ENCODE results near the gene PCNT.

PCNT gene

DNA sequence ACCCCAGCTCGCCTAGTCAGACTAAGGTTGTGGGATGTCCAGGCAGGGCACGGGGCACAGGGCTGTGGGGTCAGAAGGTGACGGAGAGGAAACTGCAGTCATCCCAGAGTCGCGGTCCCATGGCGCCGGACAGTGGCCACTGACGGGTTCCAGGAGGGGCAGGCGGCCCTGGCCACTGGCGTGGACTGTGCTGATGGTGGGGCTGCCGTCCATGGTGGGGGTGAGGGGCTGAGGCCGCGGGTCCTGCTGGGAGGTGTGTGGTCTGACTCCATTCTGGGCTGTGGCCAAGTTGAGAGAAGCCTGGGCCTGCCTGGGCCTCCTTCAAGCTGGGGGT lies 32.0 kb downstream of the PCNT start:
- Mint-ChIP-seq H3K36me3 (peaks cover 80% of the 10 kb centered on the region), H3K4me1 (peaks cover 6% of the 10 kb centered on the region), H3K4me3 (no peak overlapping the region), H3K9me3 (no peaks in the 10 kb centered on the region), H3K27ac (no peak overlapping the region)
- DNase-seq (ENCODE audit: low spot score in 2 of 2): no peak
- ATAC-seq: no peak

DNA sequence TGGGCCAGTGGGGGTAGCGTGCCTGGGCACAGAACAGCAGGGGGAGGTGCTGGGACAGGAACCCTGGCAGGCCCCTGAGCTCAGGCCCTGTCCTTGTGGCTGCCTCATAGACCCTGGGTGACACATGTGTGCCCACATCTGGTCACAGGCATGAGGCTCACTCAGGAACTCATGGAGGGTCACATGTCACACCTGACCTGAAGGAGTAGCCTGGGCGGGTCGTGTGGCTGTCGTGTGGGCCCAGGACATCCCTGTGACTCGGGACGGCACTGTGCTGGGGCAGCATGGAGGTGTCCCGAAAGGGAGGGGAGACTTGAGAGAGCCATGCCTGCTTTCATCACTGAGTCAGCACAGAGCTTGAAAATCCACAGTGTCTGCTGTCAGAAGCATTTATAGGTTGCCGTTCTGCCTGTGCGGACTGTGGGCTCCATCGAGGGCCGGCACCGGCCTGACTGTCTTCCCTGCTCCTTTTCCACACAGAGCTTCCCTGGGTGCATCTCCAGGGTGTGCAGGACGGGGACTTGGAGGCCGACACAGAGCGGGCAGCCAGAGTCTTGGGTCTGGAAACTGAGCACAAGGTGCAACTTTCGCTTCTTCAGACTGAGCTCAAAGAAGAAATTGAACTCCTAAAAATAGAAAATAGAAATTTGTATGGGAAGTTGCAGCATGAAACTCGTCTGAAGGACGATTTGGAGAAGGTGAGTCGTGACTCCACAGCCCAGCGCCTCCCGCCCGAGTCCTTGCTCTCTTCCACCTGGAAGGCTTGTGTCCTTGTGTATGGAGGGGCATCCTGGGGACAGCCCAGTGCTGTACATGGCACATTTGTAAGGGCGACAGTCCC lies 32.8 kb downstream of the PCNT start:
- peak; percentile 4 for ATAC-seq
- H3K4me3 Mint-ChIP-seq: no peak overlapping the region
- DNase-seq (ENCODE audit: low spot score in 2 of 2): no peak
- peak overlapping the region; percentile 29 for H3K27ac Mint-ChIP-seq
- peaks cover 8% of the 10 kb centered on the region for H3K4me1 Mint-ChIP-seq
- no peaks in the 10 kb centered on the region for H3K9me3 Mint-ChIP-seq
- H3K36me3 Mint-ChIP-seq: peaks cover 80% of the 10 kb centered on the region

DNA sequence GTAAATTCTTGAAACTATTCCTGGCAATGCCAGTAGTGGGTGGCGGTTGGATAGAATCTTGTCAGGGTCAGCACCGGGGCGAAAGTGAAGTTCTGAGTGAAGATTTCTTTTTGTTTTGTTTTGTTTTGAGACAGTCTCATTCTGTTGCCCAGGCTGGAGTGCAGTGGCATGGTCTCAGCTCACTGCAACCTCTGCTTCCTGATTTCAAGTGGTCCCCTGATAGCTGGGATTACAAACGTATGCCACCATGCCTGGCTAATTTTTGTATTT lies 33.3 kb downstream of the PCNT start:
- peaks cover 81% of the 10 kb centered on the region for H3K36me3 Mint-ChIP-seq

DNA sequence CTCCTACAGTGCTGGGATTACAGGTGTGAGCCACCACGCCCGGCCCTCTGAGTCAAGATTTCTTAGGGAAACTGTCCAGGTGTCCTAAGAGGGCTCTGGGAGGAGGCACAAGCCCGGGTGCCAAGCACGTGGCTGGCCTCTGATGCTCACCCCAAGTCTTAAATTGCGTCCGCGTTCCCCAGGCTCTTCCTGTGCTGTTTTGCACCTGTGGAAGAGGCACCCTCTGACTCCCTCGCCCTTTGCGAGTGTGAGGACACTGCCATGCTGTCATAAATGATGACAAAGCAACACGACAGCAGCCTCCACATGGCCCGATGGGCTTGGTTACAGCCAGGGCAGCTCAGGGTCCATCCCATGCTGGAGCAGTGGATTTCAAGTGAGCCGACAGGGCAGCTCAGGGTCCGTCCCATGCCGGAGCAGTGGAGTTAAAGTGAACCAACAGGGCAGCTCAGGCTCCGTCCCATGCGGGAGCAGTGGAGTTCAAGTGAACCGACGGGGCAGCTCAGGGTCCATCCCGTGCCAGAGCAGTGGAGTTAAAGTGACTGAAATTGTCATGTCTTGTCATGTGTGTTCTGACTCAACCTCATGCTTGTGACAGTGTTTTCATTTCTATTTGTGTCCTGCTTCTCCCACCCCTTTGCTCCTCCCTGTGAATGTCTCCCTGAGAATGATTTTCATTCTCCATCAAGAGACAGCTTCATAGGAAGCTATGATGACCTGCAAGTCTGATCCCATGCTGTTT lies 33.9 kb downstream of the PCNT start:
- no peak for ATAC-seq
- Mint-ChIP-seq H3K4me1 (peaks cover 16% of the 10 kb centered on the region), H3K27ac (no peak overlapping the region), H3K4me3 (no peak overlapping the region), H3K9me3 (no peaks in the 10 kb centered on the region), H3K36me3 (peaks cover 84% of the 10 kb centered on the region)
- DNase-seq (ENCODE audit: low spot score in 2 of 2): no peak

More for the DNA sequence above, 33.3 kb downstream of the PCNT start:
- no peak for ATAC-seq
- H3K27ac Mint-ChIP-seq: no peak overlapping the region
- H3K9me3 Mint-ChIP-seq: no peaks in the 10 kb centered on the region
- H3K4me3 Mint-ChIP-seq: no peak overlapping the region
- no peak for DNase-seq (ENCODE audit: low spot score in 2 of 2)
- peaks cover 14% of the 10 kb centered on the region for H3K4me1 Mint-ChIP-seq

DNA sequence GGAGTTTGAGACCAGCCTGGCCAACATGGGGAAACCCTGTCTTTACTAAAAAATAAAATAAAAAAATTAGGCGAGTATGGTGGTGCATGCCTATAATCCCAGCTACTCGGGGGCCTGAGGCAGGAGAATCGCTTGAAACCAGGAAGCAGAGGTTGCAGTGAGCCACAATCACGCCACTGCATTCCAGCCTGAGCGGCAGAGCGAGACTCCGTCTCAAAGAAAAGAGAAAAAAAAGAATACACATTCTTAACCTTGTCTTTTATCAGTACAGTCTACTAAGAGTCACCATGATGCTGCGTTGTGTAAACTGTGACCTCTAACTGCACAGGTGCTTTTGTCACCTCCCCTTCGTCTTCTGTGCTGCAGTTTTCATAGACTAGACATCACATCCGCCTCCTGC lies 37.2 kb downstream of the PCNT start:
- peaks cover 10% of the 10 kb centered on the region for H3K4me1 Mint-ChIP-seq
- H3K4me3 Mint-ChIP-seq: no peak overlapping the region
- no peaks in the 10 kb centered on the region for H3K9me3 Mint-ChIP-seq
- ATAC-seq: no peak
- DNase-seq (ENCODE audit: low spot score in 2 of 2): no peak
- peaks cover 88% of the 10 kb centered on the region for H3K36me3 Mint-ChIP-seq
- no peak overlapping the region for H3K27ac Mint-ChIP-seq

DNA sequence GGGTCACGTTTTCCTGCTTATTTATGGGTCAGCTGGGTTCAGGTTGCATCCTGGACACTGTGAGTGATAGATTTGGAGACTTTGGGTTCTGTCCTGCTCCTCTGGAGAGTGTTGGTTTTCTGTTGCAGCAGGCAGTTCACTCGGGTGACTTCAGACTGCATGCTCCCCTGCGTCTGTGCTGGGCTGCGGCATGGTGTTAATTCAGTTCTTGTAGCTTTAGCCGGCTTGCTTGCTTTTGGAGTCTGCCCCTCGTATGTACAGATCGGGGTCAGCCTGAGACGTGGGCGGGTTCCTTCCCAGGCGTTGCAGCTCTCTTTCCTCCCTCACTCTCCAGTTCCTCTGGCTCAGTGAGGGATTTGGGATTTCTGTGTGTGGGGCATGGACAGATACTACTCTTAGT lies 38.0 kb downstream of the PCNT start:
- ATAC-seq: no peak
- Mint-ChIP-seq H3K36me3 (peaks cover 88% of the 10 kb centered on the region), H3K4me1 (peaks cover 10% of the 10 kb centered on the region), H3K27ac (no peak overlapping the region), H3K9me3 (no peaks in the 10 kb centered on the region), H3K4me3 (no peak overlapping the region)
- no peak for DNase-seq (ENCODE audit: low spot score in 2 of 2)

DNA sequence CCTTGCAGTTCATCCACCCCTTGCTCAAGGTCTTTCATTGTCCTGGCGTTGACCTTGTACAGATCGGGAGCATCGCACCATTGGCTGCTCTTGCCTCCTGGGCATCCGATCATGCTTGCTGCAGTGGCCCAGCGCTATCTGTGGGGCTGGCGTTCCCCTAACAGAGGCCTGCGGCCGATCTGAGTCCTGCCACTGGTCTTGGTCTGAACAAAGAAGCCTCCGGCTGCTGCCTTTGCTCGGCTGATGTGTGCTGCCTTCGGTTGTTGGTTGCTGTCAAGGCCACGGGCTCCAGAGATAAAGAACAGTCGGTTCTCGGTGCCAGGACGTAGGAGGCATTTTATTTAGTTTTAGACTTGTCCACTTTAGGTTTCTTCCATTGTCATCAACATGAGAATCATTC lies 39.0 kb downstream of the PCNT start:
- DNase-seq (ENCODE audit: low spot score in 2 of 2) (no peak), ATAC-seq (no peak)
- H3K4me3 Mint-ChIP-seq: no peak overlapping the region
- no peaks in the 10 kb centered on the region for H3K9me3 Mint-ChIP-seq
- H3K36me3 Mint-ChIP-seq: peaks cover 87% of the 10 kb centered on the region
- peaks cover 10% of the 10 kb centered on the region for H3K4me1 Mint-ChIP-seq
- H3K27ac Mint-ChIP-seq: no peak overlapping the region

DNA sequence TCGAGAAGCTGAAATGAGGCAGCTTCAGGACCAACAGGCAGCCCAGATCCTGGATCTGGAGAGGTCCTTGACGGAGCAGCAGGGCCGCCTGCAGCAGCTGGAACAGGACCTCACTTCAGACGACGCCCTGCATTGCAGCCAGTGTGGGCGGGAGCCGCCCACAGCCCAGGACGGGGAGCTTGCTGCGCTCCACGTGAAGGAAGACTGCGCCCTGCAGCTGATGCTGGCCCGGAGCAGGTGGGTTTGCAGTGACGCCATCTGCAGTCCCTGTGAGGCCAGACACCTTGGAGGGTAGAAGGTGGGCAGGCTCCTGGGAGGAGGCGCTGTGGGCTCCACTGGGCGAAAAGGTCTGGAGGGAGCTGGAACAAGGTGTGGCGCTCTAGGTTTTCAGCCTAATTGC lies 39.7 kb downstream of the PCNT start:
- Mint-ChIP-seq H3K4me3 (no peak overlapping the region), H3K9me3 (no peaks in the 10 kb centered on the region), H3K4me1 (peaks cover 17% of the 10 kb centered on the region), H3K36me3 (peaks cover 86% of the 10 kb centered on the region), H3K27ac (no peak overlapping the region)
- no peak for ATAC-seq
- no peak for DNase-seq (ENCODE audit: low spot score in 2 of 2)

DNA sequence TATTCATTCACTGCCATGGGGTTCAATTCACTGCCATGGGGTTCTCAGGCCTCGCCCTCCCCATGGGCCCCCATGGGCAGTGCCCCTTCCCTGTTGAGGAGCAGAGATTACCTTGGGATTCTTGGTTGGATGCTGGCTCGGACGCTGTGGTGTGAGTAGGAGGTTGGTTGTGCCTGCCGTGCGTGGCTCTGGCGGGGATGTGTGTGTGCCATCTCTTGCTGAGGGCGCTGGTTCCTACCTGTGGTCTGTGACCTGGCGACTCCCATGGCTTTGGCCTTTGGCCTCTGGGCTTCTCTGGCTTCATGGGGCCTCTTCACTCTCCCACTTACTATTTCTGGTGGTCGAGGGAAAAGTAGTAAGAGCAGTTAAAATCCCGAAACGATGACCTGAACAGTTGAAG lies 42.1 kb downstream of the PCNT start:
- Mint-ChIP-seq H3K27ac (no peak overlapping the region), H3K4me1 (peaks cover 28% of the 10 kb centered on the region), H3K4me3 (no peak overlapping the region), H3K36me3 (peaks cover 79% of the 10 kb centered on the region), H3K9me3 (no peaks in the 10 kb centered on the region)
- DNase-seq (ENCODE audit: low spot score in 2 of 2) (no peak), ATAC-seq (no peak)

DNA sequence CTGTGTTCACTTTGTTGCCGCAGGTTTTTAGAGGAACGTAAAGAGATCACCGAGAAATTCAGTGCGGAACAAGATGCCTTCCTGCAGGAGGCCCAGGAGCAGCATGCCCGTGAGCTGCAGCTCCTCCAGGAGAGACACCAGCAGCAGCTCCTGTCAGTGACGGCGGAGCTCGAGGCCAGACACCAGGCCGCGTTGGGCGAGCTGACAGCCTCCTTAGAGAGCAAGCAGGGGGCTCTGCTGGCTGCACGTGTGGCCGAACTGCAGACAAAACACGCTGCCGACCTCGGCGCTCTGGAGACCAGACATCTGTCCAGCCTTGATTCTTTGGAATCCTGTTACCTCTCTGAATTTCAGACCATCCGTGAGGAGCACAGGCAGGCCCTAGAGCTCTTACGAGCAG lies 42.6 kb downstream of the PCNT start:
- ATAC-seq (no peak), DNase-seq (ENCODE audit: low spot score in 2 of 2) (no peak)
- no peak overlapping the region for H3K27ac Mint-ChIP-seq
- H3K4me1 Mint-ChIP-seq: peaks cover 29% of the 10 kb centered on the region
- no peaks in the 10 kb centered on the region for H3K9me3 Mint-ChIP-seq
- no peak overlapping the region for H3K4me3 Mint-ChIP-seq
- H3K36me3 Mint-ChIP-seq: peaks cover 79% of the 10 kb centered on the region

DNA sequence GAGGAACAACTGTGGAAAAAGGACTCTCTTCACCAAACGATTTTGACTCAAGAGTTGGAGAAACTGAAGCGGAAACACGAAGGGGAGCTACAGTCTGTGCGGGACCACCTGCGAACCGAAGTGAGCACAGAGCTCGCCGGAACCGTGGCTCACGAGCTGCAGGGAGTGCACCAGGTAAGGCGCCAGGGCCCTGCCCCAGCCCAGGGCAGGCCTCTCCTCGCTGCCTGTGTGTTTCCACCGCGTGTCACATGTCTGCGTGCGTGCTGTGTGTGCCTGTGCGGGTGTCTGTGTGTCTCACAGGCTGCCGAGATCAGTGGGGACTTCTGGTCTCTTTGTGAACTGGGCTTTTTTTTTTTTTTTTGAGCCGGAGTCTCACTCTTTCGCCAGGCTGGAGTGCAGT lies 43.0 kb downstream of the PCNT start:
- Mint-ChIP-seq H3K4me1 (peaks cover 29% of the 10 kb centered on the region), H3K4me3 (no peak overlapping the region), H3K27ac (no peak overlapping the region), H3K36me3 (peaks cover 76% of the 10 kb centered on the region), H3K9me3 (no peaks in the 10 kb centered on the region)
- no peak for DNase-seq (ENCODE audit: low spot score in 2 of 2)
- ATAC-seq: no peak

DNA sequence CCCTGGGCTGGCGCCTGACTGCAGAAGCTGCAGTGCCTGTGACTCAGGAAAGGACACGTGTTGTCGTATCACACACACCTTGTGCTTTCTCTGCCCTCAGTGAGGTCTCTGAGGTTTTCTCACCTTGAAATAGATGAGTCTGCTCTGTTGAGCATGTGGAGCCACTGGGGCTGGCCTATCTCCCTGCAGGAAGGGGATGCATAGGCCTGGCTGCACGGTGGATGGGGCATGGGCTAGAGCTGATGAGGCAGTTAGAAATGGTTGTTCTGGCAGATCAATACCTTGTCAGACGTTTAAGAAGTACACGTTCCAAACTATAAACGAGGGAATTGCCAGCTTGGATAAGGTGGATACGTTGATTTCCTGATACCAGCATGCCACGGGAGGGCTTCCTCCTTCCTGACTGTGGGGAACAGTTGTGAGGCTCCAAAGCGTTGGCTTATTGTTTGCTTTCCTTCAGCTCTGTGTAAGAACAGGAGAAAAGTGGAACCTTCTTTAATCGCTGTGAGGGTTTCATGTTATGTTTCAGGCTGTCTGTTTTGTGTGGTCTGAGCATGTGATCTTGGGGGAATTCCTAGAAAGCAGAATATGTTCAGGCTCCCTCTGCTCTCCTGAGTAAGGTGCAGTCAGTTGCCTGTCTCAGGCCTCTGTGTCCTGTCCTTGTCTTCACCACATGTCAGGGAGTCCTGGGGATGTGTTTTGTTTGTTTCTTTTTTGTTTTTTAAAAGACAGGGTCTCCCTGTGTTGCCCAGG lies 44.8 kb downstream of the PCNT start:
- H3K36me3 Mint-ChIP-seq: peaks cover 67% of the 10 kb centered on the region
- ATAC-seq: peak; percentile 98

DNA sequence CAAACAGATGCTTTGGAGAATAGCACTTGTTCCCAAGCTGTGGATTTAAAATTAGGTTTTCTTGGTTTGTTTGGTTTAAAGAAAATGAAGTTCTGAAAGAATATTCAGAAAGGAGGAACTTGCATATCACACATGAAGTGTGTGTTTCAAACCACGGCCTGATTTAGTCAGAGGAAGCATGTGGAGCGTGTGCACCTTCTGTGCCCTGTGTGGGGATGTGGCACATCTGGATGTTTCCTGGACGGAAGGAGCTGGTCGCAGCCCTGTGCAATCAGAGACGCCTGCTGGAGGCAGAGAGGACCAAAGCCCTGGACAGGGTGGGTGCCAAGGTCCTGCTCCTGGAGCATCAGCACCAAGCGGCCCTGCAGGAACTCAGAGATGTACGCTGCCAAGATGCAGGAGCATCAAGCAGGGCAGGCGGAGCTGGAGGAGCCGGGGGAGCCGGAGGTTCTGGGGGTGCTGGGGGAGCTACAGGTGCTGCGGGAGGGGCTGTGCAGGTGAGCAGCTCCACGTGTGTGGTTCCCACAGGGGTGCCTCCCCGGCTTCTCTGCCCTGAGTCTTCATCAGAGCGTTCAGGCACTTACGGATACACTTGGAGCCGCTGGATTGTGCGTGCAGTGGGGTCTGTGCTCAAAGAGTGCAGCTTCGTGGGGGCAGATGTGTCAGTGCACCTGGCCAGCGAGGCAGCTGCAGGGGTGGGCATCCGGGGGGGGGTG lies 45.7 kb downstream of the PCNT start:
- DNase-seq (ENCODE audit: low spot score in 2 of 2): no peak
- no peak for ATAC-seq
- Mint-ChIP-seq H3K4me3 (peak overlapping the region; percentile 56), H3K4me1 (peaks cover 26% of the 10 kb centered on the region), H3K27ac (peak overlapping the region; percentile 73), H3K9me3 (no peaks in the 10 kb centered on the region), H3K36me3 (peaks cover 67% of the 10 kb centered on the region)

More for the DNA sequence above, 44.8 kb downstream of the PCNT start:
- peak; percentile 23 to 70 for DNase-seq (ENCODE audit: low spot score in 2 of 2)
- Mint-ChIP-seq H3K9me3 (no peaks in the 10 kb centered on the region), H3K27ac (peak overlapping the region; percentile 73), H3K4me1 (peaks cover 26% of the 10 kb centered on the region), H3K4me3 (peak overlapping the region; percentile 56)

DNA sequence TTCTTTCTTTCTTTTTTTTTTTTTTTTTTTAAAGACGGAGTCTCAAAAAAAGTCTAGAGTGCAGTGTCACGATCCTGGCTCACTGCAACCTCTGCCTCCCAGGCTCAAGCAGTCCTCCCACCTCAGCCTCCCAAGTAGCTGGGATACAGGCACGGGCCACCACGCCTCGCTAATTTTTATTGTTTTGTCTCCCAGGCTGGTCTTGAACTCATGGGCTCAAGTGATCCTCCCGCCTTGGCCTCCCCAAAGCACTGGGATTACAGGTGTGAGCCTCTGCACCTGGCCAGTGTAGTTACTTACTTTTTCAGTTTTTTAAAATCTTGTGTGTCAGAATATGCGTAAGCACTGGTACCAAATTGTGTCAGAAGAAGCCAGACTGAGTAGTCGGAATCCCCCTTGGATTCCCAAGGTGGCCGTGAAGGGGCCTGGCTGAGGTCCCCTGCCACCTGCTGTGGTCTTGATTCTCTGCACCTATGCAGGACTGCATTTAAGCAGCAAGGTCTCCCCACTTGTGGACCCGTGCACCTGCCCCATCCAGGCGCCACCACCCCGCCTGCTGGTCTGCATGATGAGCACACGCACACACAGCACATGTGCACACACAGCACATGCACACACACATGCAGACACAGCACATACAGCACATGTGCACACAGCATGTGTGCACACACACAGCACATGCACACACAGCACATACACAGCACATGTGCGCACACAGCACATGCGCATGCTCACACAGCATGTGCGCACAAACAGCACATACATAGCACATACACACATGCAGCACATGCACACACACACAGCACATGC lies 47.5 kb downstream of the PCNT start:
- Mint-ChIP-seq H3K9me3 (no peaks in the 10 kb centered on the region), H3K36me3 (peaks cover 64% of the 10 kb centered on the region), H3K4me3 (no peak overlapping the region), H3K27ac (no peak overlapping the region), H3K4me1 (peaks cover 26% of the 10 kb centered on the region)
- DNase-seq (ENCODE audit: low spot score in 2 of 2): no peak
- ATAC-seq: no peak

Data from stimulated activated effector memory CD8-positive, alpha-beta T cell treated with anti-CD3 and anti-CD28 coated beads, Interleukin-12 subunit alpha, Interleukin-12 subunit beta, amount 100 ng/mL, for 72 hours (primary cell).